Large intestine (tissue), 3 donors: ENCODE measurements around the gene ARMC12. TPM values are rescaled to one million over a fixed set of nuclear protein-coding genes. Genes with fewer than 3 reads are reported as not detected.

ENCODE experiments used
- DNase-seq, 2 donors: peaks; one replicate each; pipeline versions ENCODE4 v3.0.0 to v3.0.0-alpha.2; 2013
- H3K27ac ChIP-seq: one replicate; pipeline ENCODE4 v1.5.1; 2013; ENCODE audit warnings: low read length
- H3K27me3 ChIP-seq: 2 replicates; pipeline ENCODE4 v1.6.1; 2013; ENCODE audit warnings: low read length; ENCODE audit not compliant: control insufficient read depth, insufficient read depth
- H3K36me3 ChIP-seq: 2 replicates; pipeline ENCODE4 v1.6.1; 2013; ENCODE audit warnings: low read length; ENCODE audit not compliant: control insufficient read depth, insufficient read depth
- H3K4me1 ChIP-seq: one replicate; pipeline ENCODE4 v1.6.1; 2013; ENCODE audit warnings: low read length; ENCODE audit not compliant: control insufficient read depth, insufficient read depth
- H3K4me3 ChIP-seq: one replicate; pipeline ENCODE4 v1.5.1; 2013; ENCODE audit warnings: low read length
- H3K9me3 ChIP-seq: one replicate; pipeline ENCODE4 v1.6.1; 2013; ENCODE audit warnings: mild to moderate bottlenecking, low read depth, low read length, moderate library complexity; ENCODE audit not compliant: control insufficient read depth
- WGBS: methylation state at CpG from one replicate; pipeline ENCODE4 v1.1.5; 2013; ENCODE audit warnings: low lambda C conversion rate; ENCODE audit not compliant: insufficient coverage; 5-methylcytosine and 5-hydroxymethylcytosine counted together
- polyA plus RNA-seq: library from polyadenylated mRNA; unstranded; fragments of 120-200 nt; gene quantifications from one replicate; pipeline ENCODE4 v1.2.1, GENCODE V29; 2013

The ARMC12 gene
- polyA plus RNA-seq, 1 donor, result 0.51 TPM

DNA sequence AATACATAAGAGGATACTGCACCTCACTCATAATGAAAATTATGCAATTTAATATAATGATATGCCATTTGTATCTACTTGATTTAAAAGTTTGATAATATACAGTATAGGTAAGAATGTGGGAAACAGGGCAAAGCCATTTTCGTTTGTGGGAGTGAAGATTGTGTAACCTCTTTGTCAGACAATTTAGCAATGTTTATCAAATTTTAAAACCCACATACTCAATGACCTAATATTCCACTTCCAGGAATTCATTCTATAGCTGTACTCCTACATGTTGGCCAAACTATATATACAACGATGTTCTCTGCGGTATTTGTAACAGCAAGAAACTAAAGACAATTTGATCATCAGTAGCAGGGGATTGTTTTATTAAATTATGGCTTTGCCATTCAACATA is 30.4 kb upstream of the ARMC12 start:
- 100% methylated on average over 1 of the region's 3 CpGs for WGBS
- no peaks in the 10 kb centered on the region for H3K9me3 ChIP-seq
- no peak for DNase-seq
- no peak overlapping the region for H3K4me3 ChIP-seq
- H3K27ac ChIP-seq, result no peak overlapping the region
- no peaks in the 10 kb centered on the region for H3K36me3 ChIP-seq
- no peaks in the 10 kb centered on the region for H3K27me3 ChIP-seq
- no peaks in the 10 kb centered on the region for H3K4me1 ChIP-seq

DNA sequence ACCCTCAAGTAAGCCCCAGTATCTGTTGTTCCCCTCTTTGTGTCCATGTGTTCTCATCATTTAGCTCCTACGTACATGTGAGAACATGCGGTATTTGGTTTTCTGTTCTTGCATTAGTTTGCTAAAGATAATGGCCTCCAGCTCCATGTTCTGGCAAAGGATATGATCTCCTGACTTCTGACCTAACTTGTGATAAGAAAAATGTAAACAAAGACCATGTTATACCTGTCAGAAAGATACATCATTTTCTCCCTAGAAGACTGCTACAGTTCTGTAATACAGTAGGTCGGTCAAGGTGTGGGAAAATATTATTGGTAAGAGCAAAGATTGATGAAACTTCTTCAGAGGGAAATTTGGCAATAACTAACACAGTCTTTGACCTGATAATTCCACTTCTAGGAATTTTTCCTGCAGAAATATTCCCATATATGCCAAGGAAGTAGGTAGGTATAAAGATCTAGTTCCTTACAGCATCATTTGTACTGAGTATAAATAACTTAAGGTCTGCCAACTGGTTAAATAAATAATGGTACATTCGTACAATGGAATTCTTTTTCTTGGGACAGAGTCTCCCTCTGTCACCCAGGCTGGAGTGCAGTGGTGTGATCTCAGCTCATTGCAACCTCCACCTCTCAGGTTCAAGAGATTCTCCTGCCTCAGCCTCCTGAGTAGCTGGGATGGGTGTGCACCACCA is 29.0 kb upstream of the ARMC12 start:
- DNase-seq, result no peak
- H3K27me3 ChIP-seq, result no peaks in the 10 kb centered on the region
- H3K36me3 ChIP-seq, result no peaks in the 10 kb centered on the region
- H3K4me1 ChIP-seq, result no peaks in the 10 kb centered on the region
- 40% methylated on average over 1 of the region's 4 CpGs for WGBS
- no peak overlapping the region for H3K4me3 ChIP-seq
- no peaks in the 10 kb centered on the region for H3K9me3 ChIP-seq
- no peak overlapping the region for H3K27ac ChIP-seq

DNA sequence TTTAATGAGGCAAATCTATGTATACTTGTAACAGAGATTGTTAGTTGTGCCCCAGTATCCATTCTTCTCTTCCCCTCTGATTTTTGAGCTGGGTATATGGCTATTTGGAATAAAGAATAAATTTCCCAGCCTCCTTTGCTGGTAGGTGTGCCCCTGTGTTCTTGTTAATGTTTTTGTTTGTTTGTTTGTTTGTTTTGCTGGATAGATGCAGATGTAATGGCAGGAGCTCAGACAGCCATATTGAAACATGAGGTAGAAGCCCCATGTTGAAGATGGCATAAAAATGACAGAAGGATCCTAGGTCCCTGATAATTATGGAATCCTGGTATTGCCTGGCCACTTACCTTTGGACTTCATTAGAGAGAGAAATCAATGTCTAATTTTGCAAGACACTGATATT is 28.2 kb upstream of the ARMC12 start:
- H3K36me3 ChIP-seq, result no peaks in the 10 kb centered on the region
- no peaks in the 10 kb centered on the region for H3K4me1 ChIP-seq
- H3K4me3 ChIP-seq, result no peak overlapping the region
- no peaks in the 10 kb centered on the region for H3K27me3 ChIP-seq
- no peak for DNase-seq
- no peak overlapping the region for H3K27ac ChIP-seq
- no peaks in the 10 kb centered on the region for H3K9me3 ChIP-seq

DNA sequence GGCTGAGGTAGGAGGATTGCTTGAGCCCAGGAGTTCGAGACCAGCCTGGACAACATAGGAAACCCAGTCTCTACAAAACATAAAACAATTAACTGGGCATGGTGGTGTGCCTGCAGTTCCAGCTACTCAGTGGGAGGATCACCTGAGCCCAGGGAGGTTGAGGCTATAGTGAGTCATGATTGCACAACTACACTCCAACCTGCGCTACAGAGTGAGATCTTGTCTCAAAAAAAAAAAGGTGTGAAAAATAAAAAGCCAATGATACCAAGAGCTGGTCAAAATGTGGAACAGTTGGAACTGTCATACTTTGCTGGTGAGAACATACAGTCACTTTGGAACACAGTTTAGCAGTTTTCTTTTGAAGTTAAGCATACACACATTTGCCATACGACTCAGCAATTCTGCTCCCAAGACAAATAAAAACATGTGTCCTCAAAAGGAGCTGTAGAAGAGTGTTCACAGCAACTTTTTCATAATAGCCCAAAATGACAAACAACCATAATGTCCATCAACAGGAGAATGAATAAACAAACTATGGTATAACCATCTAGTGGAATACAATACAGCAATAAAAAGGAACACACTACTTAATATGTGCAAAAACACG is 26.5 kb upstream of the ARMC12 start:
- WGBS, result 73% methylated on average over 3 of the region's 4 CpGs

DNA sequence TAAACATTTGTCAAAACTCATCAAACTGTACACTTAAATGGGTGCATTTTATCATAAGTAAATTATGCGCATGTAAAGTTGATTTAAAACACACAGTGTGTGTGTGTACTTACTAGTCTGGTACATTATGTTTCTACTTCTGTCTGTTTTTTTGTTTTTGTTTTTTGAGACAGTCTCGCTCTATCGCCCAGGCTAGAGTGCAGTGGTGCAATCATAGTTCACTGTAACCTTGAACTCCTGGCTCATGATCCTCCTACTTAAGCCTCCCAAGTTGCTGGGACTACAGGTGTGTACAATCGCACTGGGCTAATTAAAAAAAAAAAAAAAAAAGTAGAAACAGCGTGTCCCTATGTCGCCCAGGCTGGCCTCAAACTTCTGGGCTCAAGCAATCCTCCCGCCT is 25.1 kb upstream of the ARMC12 start:
- no peaks in the 10 kb centered on the region for H3K9me3 ChIP-seq
- 100% methylated on average over 1 of the region's 7 CpGs for WGBS
- H3K27ac ChIP-seq, result no peak overlapping the region
- no peaks in the 10 kb centered on the region for H3K27me3 ChIP-seq
- no peaks in the 10 kb centered on the region for H3K36me3 ChIP-seq
- no peak overlapping the region for H3K4me3 ChIP-seq
- DNase-seq, result no peak
- no peaks in the 10 kb centered on the region for H3K4me1 ChIP-seq

More for the DNA sequence above, 26.5 kb upstream of the ARMC12 start:
- no peak overlapping the region for H3K4me3 ChIP-seq
- H3K36me3 ChIP-seq, result no peaks in the 10 kb centered on the region
- DNase-seq, result no peak
- no peaks in the 10 kb centered on the region for H3K4me1 ChIP-seq
- no peaks in the 10 kb centered on the region for H3K9me3 ChIP-seq
- H3K27me3 ChIP-seq, result no peaks in the 10 kb centered on the region
- H3K27ac ChIP-seq, result no peak overlapping the region

DNA sequence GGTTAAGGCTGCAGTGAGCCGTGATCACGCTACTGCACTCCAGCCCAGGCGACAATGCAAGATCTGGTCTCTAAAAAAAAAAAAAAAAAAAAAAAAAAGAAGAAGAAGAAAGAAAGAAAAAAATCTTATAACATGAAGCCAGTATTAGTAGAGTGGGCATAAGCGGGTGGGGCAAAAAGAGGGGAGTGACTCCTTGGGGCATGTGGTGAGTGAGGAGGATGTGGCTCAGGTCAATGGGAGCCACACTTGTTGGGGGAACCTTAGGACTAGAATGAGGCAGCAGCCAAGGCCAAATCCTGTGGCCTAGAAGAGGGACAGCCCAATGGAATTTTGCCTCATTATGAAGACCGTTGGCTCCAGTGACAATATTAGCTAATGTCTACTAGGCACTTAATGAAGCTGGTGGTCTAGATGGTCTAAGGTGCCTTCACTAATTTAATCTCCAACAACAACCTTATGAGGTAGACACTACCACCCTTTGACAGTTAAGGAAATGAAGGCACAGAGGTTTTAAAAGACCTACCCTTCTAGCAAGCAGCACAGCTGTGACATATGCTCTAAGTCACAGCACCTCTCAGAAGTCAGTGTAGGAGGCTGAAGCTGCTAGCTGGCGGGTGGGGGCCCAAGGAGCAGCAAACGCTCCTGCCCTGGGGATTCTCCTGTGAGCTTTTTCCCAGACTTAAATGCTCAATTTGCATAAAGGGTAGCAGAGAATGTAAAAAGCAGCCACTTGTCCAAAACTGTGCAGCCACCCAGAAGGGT is 23.6 kb upstream of the ARMC12 start:
- Histone ChIP-seq H3K4me1 (no peaks in the 10 kb centered on the region), H3K27me3 (no peaks in the 10 kb centered on the region), H3K36me3 (no peaks in the 10 kb centered on the region), H3K4me3 (no peak overlapping the region), H3K9me3 (no peaks in the 10 kb centered on the region), H3K27ac (no peak overlapping the region)
- no CpG with 5 or more reads among the region's 7 CpGs for WGBS
- no peak for DNase-seq

DNA sequence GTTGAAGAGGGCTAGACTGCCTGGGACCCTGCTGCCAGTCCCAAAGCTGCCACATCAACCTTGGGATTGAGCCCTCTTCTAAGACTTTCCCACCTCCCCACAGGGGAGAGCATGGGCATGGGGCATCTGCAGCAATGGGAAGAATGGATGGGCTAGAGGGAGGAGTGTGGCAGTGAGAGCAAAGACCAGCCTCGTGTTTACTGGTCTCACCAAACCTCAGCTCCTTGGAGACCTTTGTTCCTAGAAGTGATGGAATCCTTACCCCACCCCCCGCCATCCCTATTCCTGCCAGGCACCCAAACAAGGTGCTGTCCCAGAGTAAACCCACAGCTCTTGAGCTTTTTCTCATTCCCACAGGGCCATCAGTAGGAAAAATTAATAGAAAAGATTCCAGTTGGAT is 20.0 kb upstream of the ARMC12 start:
- Histone ChIP-seq H3K27ac (no peak overlapping the region), H3K27me3 (no peaks in the 10 kb centered on the region), H3K4me1 (peaks cover 19% of the 10 kb centered on the region), H3K4me3 (no peak overlapping the region), H3K36me3 (no peaks in the 10 kb centered on the region), H3K9me3 (no peaks in the 10 kb centered on the region)
- WGBS, result no CpG with 5 or more reads among the region's 2 CpGs
- DNase-seq, result peak in 1 of 2 donors; percentile 48

DNA sequence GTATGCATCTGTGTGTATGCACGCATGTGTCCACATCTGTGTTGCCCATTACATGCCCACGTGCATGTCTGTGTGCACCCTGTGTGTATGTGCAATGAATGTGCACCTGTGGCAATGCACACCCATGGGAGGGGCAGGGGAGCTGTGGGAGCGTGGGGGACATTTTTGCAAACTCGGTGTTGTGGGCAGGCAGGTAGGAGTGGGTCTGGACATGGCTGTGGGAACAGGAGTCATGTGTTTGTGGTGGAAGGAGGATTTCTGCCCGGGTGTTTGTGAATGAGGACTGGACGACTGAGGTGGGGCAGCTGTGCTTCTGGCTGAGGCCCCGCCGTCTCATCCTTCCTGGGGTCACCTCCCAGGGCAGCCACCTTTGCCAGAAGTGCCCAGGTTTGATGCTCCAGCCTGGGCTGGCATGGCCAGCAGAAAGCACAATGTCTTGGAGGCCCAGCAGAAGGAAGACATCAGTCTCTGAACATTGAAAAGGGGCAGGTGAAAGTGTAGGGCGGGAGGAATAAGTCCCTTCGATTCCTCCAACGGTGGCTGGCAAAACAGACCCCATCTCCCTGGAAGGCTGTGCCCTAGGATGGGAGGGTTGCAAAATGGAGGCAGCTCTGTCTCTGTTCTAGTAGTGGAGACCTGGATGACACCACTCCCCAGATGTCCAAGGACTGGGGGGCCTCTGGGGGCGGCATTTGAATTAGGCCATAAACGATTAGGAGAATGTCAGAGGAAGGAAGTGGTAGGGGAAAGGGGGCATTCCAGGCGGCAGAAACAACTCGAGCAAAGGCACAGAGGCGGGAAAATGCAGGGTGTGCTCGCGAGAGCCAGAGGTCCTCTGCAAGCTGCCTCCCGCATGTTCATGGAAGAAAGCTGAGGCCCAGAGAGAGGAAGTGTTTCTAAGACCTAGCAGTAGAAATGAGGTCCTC is 19.1 kb upstream of the ARMC12 start:
- Histone ChIP-seq H3K4me1 (peaks cover 26% of the 10 kb centered on the region), H3K36me3 (no peaks in the 10 kb centered on the region), H3K27ac (no peak overlapping the region), H3K4me3 (no peak overlapping the region), H3K27me3 (no peaks in the 10 kb centered on the region), H3K9me3 (no peaks in the 10 kb centered on the region)
- no peak for DNase-seq
- WGBS, result no CpG with 5 or more reads among the region's 19 CpGs

DNA sequence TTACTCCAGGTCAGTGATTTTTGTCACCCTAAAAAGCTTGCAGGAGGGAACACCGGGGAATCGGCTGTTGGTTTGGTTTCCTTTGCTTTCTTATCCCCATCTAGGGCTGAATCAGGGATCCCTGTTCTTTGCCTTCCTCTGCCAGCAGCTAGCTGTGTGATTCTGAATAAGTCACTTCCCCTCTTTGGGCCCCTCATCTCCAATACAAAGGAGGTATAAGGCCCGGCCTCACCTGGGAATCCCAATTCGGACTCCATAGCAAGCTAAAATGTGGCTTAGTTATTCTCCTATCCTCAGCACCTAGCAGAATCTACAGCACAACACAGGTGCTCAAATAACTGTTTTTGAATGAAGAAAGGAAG is 18.5 kb upstream of the ARMC12 start:
- Histone ChIP-seq H3K36me3 (no peaks in the 10 kb centered on the region), H3K27ac (peak overlapping the region; percentile 66), H3K4me1 (peaks cover 26% of the 10 kb centered on the region), H3K4me3 (no peak overlapping the region), H3K9me3 (no peaks in the 10 kb centered on the region), H3K27me3 (no peaks in the 10 kb centered on the region)
- WGBS, result no CpG with 5 or more reads among the region's 4 CpGs
- no peak for DNase-seq

DNA sequence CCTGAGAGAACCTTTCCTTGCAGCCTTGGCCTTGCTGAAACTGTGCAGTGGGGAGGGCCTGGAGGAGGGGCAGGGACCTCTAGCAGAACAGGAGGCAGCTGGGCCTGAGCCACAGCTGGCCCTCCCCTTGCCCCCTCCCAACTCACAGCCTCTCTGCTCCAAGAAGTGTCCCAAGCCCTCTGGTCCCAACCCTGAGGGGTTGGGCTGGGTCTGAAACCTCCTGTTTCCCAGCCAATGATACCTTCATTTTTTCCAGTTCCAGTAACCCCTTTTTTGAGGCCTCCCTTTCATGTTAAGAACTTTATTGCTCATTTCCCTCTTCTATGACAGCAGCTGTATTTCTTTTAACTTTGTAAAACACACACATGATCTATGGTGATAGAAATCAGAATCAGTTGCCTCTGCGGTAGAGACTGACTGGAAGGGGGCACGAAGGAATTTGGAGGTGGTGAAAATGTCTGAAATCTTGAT is 17.9 kb upstream of the ARMC12 start:
- Histone ChIP-seq H3K4me1 (peaks cover 26% of the 10 kb centered on the region), H3K36me3 (no peaks in the 10 kb centered on the region), H3K9me3 (no peaks in the 10 kb centered on the region), H3K27ac (peak overlapping the region; percentile 66), H3K4me3 (no peak overlapping the region), H3K27me3 (no peaks in the 10 kb centered on the region)
- WGBS, result no CpG with 5 or more reads among the region's 2 CpGs
- peak in 1 of 2 donors; percentile 44 for DNase-seq
